ENCODE data around the gene FHOD3.

FHOD3 gene

GRCh38 chr18:36665952-36666351 is 368.4 kb downstream of the FHOD3 start:
- Histone ChIP-seq H3K36me3 (ENCODE audit: control insufficient read depth, insufficient read depth, low read length) (no peaks in the 10 kb centered on the region), H3K9me3 (ENCODE audit: control insufficient read depth, insufficient read depth, low read length) (no peaks in the 10 kb centered on the region), H3K4me3 (ENCODE audit: low read depth, low read length) (no peak overlapping the region), H3K9ac (ENCODE audit: low read depth, low read length) (no peak overlapping the region), H3K4me1 (ENCODE audit: control insufficient read depth, insufficient read depth, low read length) (no peaks in the 10 kb centered on the region), H3K27me3 (ENCODE audit: control insufficient read depth, insufficient read depth, low read length) (no peaks in the 10 kb centered on the region), H3K27ac (ENCODE audit: low read depth, low read length) (no peak overlapping the region)

- H3K36me3 ChIP-seq (ENCODE audit: control insufficient read depth, insufficient read depth, low read length): no peaks in the 10 kb centered on the region
- H3K4me3 ChIP-seq (ENCODE audit: low read depth, low read length): no peak overlapping the region
- H3K4me1 ChIP-seq (ENCODE audit: control insufficient read depth, insufficient read depth, low read length): peaks cover under 1% of the 10 kb centered on the region; the same call in 1 of the 2 replicates
- no peaks in the 10 kb centered on the region for H3K27me3 ChIP-seq (ENCODE audit: control insufficient read depth, insufficient read depth, low read length)
- H3K27ac ChIP-seq (ENCODE audit: low read depth, low read length): no peak overlapping the region
- no peaks in the 10 kb centered on the region for H3K9me3 ChIP-seq (ENCODE audit: control insufficient read depth, insufficient read depth, low read length)
- H3K9ac ChIP-seq (ENCODE audit: low read depth, low read length): no peak overlapping the region
These were observed 370.3 kb downstream of the FHOD3 start for GRCh38 chr18:36667811-36668210.

GRCh38 chr18:36668349-36668748 is 370.8 kb downstream of the FHOD3 start:
- Histone ChIP-seq H3K27me3 (ENCODE audit: control insufficient read depth, insufficient read depth, low read length) (no peaks in the 10 kb centered on the region), H3K4me1 (ENCODE audit: control insufficient read depth, insufficient read depth, low read length) (peaks cover 6% of the 10 kb centered on the region), H3K9ac (ENCODE audit: low read depth, low read length) (no peak overlapping the region), H3K27ac (ENCODE audit: low read depth, low read length) (no peak overlapping the region), H3K36me3 (ENCODE audit: control insufficient read depth, insufficient read depth, low read length) (no peaks in the 10 kb centered on the region), H3K9me3 (ENCODE audit: control insufficient read depth, insufficient read depth, low read length) (no peaks in the 10 kb centered on the region), H3K4me3 (ENCODE audit: low read depth, low read length) (no peak overlapping the region)

- peaks cover 11% of the 10 kb centered on the region for H3K4me1 ChIP-seq (ENCODE audit: control insufficient read depth, insufficient read depth, low read length)
- no peak overlapping the region for H3K27ac ChIP-seq (ENCODE audit: low read depth, low read length)
- no peak overlapping the region for H3K9ac ChIP-seq (ENCODE audit: low read depth, low read length)
- no peaks in the 10 kb centered on the region for H3K27me3 ChIP-seq (ENCODE audit: control insufficient read depth, insufficient read depth, low read length)
- no peak overlapping the region for H3K4me3 ChIP-seq (ENCODE audit: low read depth, low read length)
- no peaks in the 10 kb centered on the region for H3K36me3 ChIP-seq (ENCODE audit: control insufficient read depth, insufficient read depth, low read length)
- peaks cover 6% of the 10 kb centered on the region; the same call in 1 of the 2 replicates for H3K9me3 ChIP-seq (ENCODE audit: control insufficient read depth, insufficient read depth, low read length)
These were observed 375.2 kb downstream of the FHOD3 start for GRCh38 chr18:36672437-36673344.

GRCh38 chr18:36673452-36673851 is 375.9 kb downstream of the FHOD3 start:
- H3K36me3 ChIP-seq (ENCODE audit: control insufficient read depth, insufficient read depth, low read length): no peaks in the 10 kb centered on the region

GRCh38 chr18:36675076-36675475 is 377.6 kb downstream of the FHOD3 start:
- H3K9me3 ChIP-seq (ENCODE audit: control insufficient read depth, insufficient read depth, low read length): peaks cover 6% of the 10 kb centered on the region; the same call in 1 of the 2 replicates
- no peak overlapping the region for H3K27ac ChIP-seq (ENCODE audit: low read depth, low read length)
- H3K27me3 ChIP-seq (ENCODE audit: control insufficient read depth, insufficient read depth, low read length): no peaks in the 10 kb centered on the region
- H3K36me3 ChIP-seq (ENCODE audit: control insufficient read depth, insufficient read depth, low read length): no peaks in the 10 kb centered on the region
- no peak overlapping the region for H3K4me3 ChIP-seq (ENCODE audit: low read depth, low read length)
- peaks cover 11% of the 10 kb centered on the region for H3K4me1 ChIP-seq (ENCODE audit: control insufficient read depth, insufficient read depth, low read length)
- H3K9ac ChIP-seq (ENCODE audit: low read depth, low read length): no peak overlapping the region

More at GRCh38 chr18:36673452-36673851, 375.9 kb downstream of the FHOD3 start:
- Histone ChIP-seq H3K9ac (ENCODE audit: low read depth, low read length) (no peak overlapping the region), H3K27ac (ENCODE audit: low read depth, low read length) (no peak overlapping the region), H3K4me1 (ENCODE audit: control insufficient read depth, insufficient read depth, low read length) (peaks cover 11% of the 10 kb centered on the region), H3K9me3 (ENCODE audit: control insufficient read depth, insufficient read depth, low read length) (peaks cover 6% of the 10 kb centered on the region; the same call in 1 of the 2 replicates), H3K27me3 (ENCODE audit: control insufficient read depth, insufficient read depth, low read length) (no peaks in the 10 kb centered on the region), H3K4me3 (ENCODE audit: low read depth, low read length) (no peak overlapping the region)

- H3K9ac ChIP-seq (ENCODE audit: low read depth, low read length): no peak overlapping the region
- H3K36me3 ChIP-seq (ENCODE audit: control insufficient read depth, insufficient read depth, low read length): no peaks in the 10 kb centered on the region
- no peak overlapping the region for H3K27ac ChIP-seq (ENCODE audit: low read depth, low read length)
- H3K4me1 ChIP-seq (ENCODE audit: control insufficient read depth, insufficient read depth, low read length): peaks cover 11% of the 10 kb centered on the region
- peaks cover 6% of the 10 kb centered on the region; the same call in 1 of the 2 replicates for H3K9me3 ChIP-seq (ENCODE audit: control insufficient read depth, insufficient read depth, low read length)
- H3K4me3 ChIP-seq (ENCODE audit: low read depth, low read length): no peak overlapping the region
- H3K27me3 ChIP-seq (ENCODE audit: control insufficient read depth, insufficient read depth, low read length): no peaks in the 10 kb centered on the region
These were observed 378.0 kb downstream of the FHOD3 start for GRCh38 chr18:36675542-36675941.

GRCh38 chr18:36676629-36677028 is 379.1 kb downstream of the FHOD3 start:
- H3K36me3 ChIP-seq (ENCODE audit: control insufficient read depth, insufficient read depth, low read length): no peaks in the 10 kb centered on the region
- H3K9me3 ChIP-seq (ENCODE audit: control insufficient read depth, insufficient read depth, low read length): peaks cover 6% of the 10 kb centered on the region; the same call in 1 of the 2 replicates
- no peaks in the 10 kb centered on the region for H3K27me3 ChIP-seq (ENCODE audit: control insufficient read depth, insufficient read depth, low read length)
- peaks cover 11% of the 10 kb centered on the region for H3K4me1 ChIP-seq (ENCODE audit: control insufficient read depth, insufficient read depth, low read length)
- H3K27ac ChIP-seq (ENCODE audit: low read depth, low read length): no peak overlapping the region
- H3K4me3 ChIP-seq (ENCODE audit: low read depth, low read length): no peak overlapping the region
- H3K9ac ChIP-seq (ENCODE audit: low read depth, low read length): no peak overlapping the region

GRCh38 chr18:36680042-36680441 is 382.5 kb downstream of the FHOD3 start:
- Histone ChIP-seq H3K27me3 (ENCODE audit: control insufficient read depth, insufficient read depth, low read length) (no peaks in the 10 kb centered on the region), H3K9me3 (ENCODE audit: control insufficient read depth, insufficient read depth, low read length) (peaks cover 6% of the 10 kb centered on the region; the same call in 1 of the 2 replicates), H3K9ac (ENCODE audit: low read depth, low read length) (no peak overlapping the region), H3K4me3 (ENCODE audit: low read depth, low read length) (no peak overlapping the region), H3K36me3 (ENCODE audit: control insufficient read depth, insufficient read depth, low read length) (no peaks in the 10 kb centered on the region), H3K4me1 (ENCODE audit: control insufficient read depth, insufficient read depth, low read length) (no peaks in the 10 kb centered on the region), H3K27ac (ENCODE audit: low read depth, low read length) (no peak overlapping the region)

- H3K27me3 ChIP-seq (ENCODE audit: control insufficient read depth, insufficient read depth, low read length): no peaks in the 10 kb centered on the region
- H3K4me1 ChIP-seq (ENCODE audit: control insufficient read depth, insufficient read depth, low read length): no peaks in the 10 kb centered on the region
- no peak overlapping the region for H3K4me3 ChIP-seq (ENCODE audit: low read depth, low read length)
- no peaks in the 10 kb centered on the region for H3K9me3 ChIP-seq (ENCODE audit: control insufficient read depth, insufficient read depth, low read length)
- H3K36me3 ChIP-seq (ENCODE audit: control insufficient read depth, insufficient read depth, low read length): no peaks in the 10 kb centered on the region
- no peak overlapping the region for H3K27ac ChIP-seq (ENCODE audit: low read depth, low read length)
- no peak overlapping the region for H3K9ac ChIP-seq (ENCODE audit: low read depth, low read length)
These were observed 388.1 kb downstream of the FHOD3 start for GRCh38 chr18:36685580-36685979.
